COR-L47 (cell line): ENCODE data around the gene U2SURP.
"Not testable (repeated sequence)": the region's sequence is repeated elsewhere in the genome, so short reads cannot be mapped to it uniquely, and the experiment has no call there.

Experiments
- DNase-seq: peaks from one replicate; lab custom pipeline; 2025; lab: John Stamatoyannopoulos, UW

The U2SURP gene

GRCh38 chr3:143071776-143072175 is 70.4 kb downstream of the U2SURP start:
- no peak for DNase-seq

- not testable (repeated sequence) for DNase-seq
Measured at GRCh38 chr3:143072298-143073020, 71.1 kb downstream of the U2SURP start.

GRCh38 chr3:143073541-143073940 is 72.2 kb downstream of the U2SURP start:
- DNase-seq, result not testable (repeated sequence)

- DNase-seq, result not testable (repeated sequence)
Measured at GRCh38 chr3:143073983-143074382, 72.6 kb downstream of the U2SURP start.

- no peak for DNase-seq
Measured at GRCh38 chr3:143078883-143079282, 77.5 kb downstream of the U2SURP start.

- no peak for DNase-seq
Measured at GRCh38 chr3:143080196-143080595, 78.8 kb downstream of the U2SURP start.

- DNase-seq, result no peak
Measured at GRCh38 chr3:143081365-143081764, 80.0 kb downstream of the U2SURP start.

- no peak for DNase-seq
Measured at GRCh38 chr3:143081844-143082778, 80.7 kb downstream of the U2SURP start.

GRCh38 chr3:143083781-143084180 is 82.4 kb downstream of the U2SURP start:
- no peak for DNase-seq

GRCh38 chr3:143084856-143085731 is 83.7 kb downstream of the U2SURP start:
- no peak for DNase-seq

GRCh38 chr3:143088835-143089234 is 87.5 kb downstream of the U2SURP start:
- DNase-seq, result no peak

GRCh38 chr3:143089965-143090364 is 88.6 kb downstream of the U2SURP start:
- no peak for DNase-seq

- DNase-seq, result no peak
Measured at GRCh38 chr3:143090486-143090885, 89.1 kb downstream of the U2SURP start.

GRCh38 chr3:143090976-143091837 is 89.8 kb downstream of the U2SURP start:
- DNase-seq, result no peak

- DNase-seq, result no peak
Measured at GRCh38 chr3:143092191-143092590, 90.8 kb downstream of the U2SURP start.

- DNase-seq, result no peak
Measured at GRCh38 chr3:143095813-143096212, 94.4 kb downstream of the U2SURP start.

GRCh38 chr3:143098032-143098764 is 96.8 kb downstream of the U2SURP start:
- DNase-seq, result no peak

- DNase-seq, result no peak
Measured at GRCh38 chr3:143099210-143099609, 97.8 kb downstream of the U2SURP start.

- DNase-seq, result no peak
Measured at GRCh38 chr3:143099690-143100089, 98.3 kb downstream of the U2SURP start.

GRCh38 chr3:143100451-143100850 is 99.1 kb downstream of the U2SURP start:
- DNase-seq, result no peak
